Measurements from ENCODE around the gene L1CAM.

L1CAM gene

DNA sequence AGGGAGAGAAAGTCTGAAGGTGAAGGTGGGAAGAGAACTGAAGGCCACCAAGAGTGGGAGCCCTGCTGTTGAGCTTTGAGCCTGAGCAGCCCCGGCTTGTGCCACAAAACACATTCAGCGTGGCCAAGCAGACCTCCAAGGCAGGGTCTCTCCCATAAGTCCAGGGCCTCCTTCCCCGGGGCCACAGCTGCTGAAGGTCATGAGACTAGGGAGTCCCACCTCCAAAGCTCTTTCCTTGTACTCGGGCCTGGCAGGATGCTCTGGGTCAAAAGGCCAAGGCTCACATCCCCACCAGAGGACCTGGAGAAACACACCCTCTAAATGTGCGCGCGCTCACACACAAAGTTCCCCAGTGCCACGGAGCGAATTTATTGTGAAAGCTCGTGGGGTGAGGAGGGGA is 43.6 kb upstream of the L1CAM start:
- Histone ChIP-seq H3K27ac (ENCODE audit: extremely low read depth, low read depth, low read length) (peak overlapping the region; percentile 62; the same call in 1 of the 2 replicates), H3K9me3 (ENCODE audit: control insufficient read depth, insufficient read depth, low read depth, low read length) (no peaks in the 10 kb centered on the region), H3K4me3 (ENCODE audit: low read depth, low read length) (no peak overlapping the region), H3K36me3 (ENCODE audit: control insufficient read depth in 2 of 2, insufficient read depth in 1 of 2, low read length in 2 of 2) (peaks cover 23 to 48% of the 10 kb centered on the region in 2 experiments), H3K4me1 (ENCODE audit: control insufficient read depth, insufficient read depth, low read length) (peaks cover 15% of the 10 kb centered on the region)
- no peak for TF ChIP-seq WT1 (tag by site-specific recombination; IDR thresholded peaks at IDR 0.05)
- no peak for TF ChIP-seq MZF1 (tag by site-specific recombination; IDR thresholded peaks at IDR 0.05; ENCODE audit: borderline replicate concordance)
- TF ChIP-seq GLI2 (tag by site-specific recombination; IDR thresholded peaks at IDR 0.05; ENCODE audit: borderline replicate concordance, low read depth), result no peak
- no peak for TF ChIP-seq ZNF37A (tag by site-specific recombination; IDR thresholded peaks at IDR 0.05)
- no peak for TF ChIP-seq ZNF571 (tag by site-specific recombination; IDR thresholded peaks at IDR 0.05)
- no peak for TF ChIP-seq HOXC10 (CRISPR knock-in tag; IDR thresholded peaks at IDR 0.05)
- no peak for TF ChIP-seq TSHZ1 (tag by site-specific recombination; IDR thresholded peaks at IDR 0.05; ENCODE audit: borderline replicate concordance)
- TF ChIP-seq, protein P1, sequence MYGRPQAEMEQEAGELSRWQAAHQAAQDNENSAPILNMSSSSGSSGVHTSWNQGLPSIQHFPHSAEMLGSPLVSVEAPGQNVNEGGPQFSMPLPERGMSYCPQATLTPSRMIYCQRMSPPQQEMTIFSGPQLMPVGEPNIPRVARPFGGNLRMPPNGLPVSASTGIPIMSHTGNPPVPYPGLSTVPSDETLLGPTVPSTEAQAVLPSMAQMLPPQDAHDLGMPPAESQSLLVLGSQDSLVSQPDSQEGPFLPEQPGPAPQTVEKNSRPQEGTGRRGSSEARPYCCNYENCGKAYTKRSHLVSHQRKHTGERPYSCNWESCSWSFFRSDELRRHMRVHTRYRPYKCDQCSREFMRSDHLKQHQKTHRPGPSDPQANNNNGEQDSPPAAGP (tag by site-specific recombination; IDR thresholded peaks at IDR 0.05), result no peak
- TF ChIP-seq ZNF776 (tag by site-specific recombination; IDR thresholded peaks at IDR 0.05; ENCODE audit: borderline replicate concordance), result no peak
- no peak for TF ChIP-seq ZNF621 (tag by site-specific recombination; IDR thresholded peaks at IDR 0.05)
- ChIA-PET POLR2A (interaction anchor here (0.5 to 4.2 kb wide), 5 partner anchors 18 to 146 kb away, joined by 3 to 67 read pairs (median 5); partner anchors contain the start of genes HCFC1 and TMEM187), CTCF (interaction anchor here (0.7 to 14.7 kb wide), 3 partner anchors 9 to 201 kb away, joined by 3 to 267 read pairs (median 3); partner anchors contain the start of gene RENBP)

GRCh38 chrX:153928846-153929245 is 42.9 kb upstream of the L1CAM start:
- CTCF ChIA-PET, result interaction anchor here (0.6 to 14.7 kb wide), 5 partner anchors 11 to 219 kb away, joined by 3 to 267 read pairs (median 4); partner anchors contain the start of gene RENBP
- H3K36me3 ChIP-seq (ENCODE audit: control insufficient read depth in 2 of 2, insufficient read depth in 1 of 2, low read length in 2 of 2), result peaks cover 23 to 47% of the 10 kb centered on the region in 2 experiments
- TF ChIP-seq ZNF776 (tag by site-specific recombination; IDR thresholded peaks at IDR 0.05; ENCODE audit: borderline replicate concordance) (no peak), ZFHX2 (tag by site-specific recombination; conservative IDR thresholded peaks at IDR 0.05) (0 out of 2 replicates have a peak, but pooled peaks have one; percentile 30), KLF1 (tag by site-specific recombination; IDR thresholded peaks at IDR 0.05) (peak; percentile 56), KLF7 (tag by site-specific recombination; IDR thresholded peaks at IDR 0.05; ENCODE audit: borderline replicate concordance) (no peak), GLIS2 (tag by site-specific recombination; IDR thresholded peaks at IDR 0.05) (no peak; the same call in 1 of the 2 replicates), ZNF549 (tag by site-specific recombination; IDR thresholded peaks at IDR 0.05) (no peak), ZNF600 (tag by site-specific recombination; IDR thresholded peaks at IDR 0.05) (peak; percentile 4; the same call in 1 of the 2 replicates), ZNF324 (tag by site-specific recombination; IDR thresholded peaks at IDR 0.05) (no peak), ZNF341 (tag by site-specific recombination; IDR thresholded peaks at IDR 0.05; ENCODE audit: low read depth) (peak; percentile 43; the same call in 1 of the 2 replicates)
- TF ChIP-seq, protein P2, sequence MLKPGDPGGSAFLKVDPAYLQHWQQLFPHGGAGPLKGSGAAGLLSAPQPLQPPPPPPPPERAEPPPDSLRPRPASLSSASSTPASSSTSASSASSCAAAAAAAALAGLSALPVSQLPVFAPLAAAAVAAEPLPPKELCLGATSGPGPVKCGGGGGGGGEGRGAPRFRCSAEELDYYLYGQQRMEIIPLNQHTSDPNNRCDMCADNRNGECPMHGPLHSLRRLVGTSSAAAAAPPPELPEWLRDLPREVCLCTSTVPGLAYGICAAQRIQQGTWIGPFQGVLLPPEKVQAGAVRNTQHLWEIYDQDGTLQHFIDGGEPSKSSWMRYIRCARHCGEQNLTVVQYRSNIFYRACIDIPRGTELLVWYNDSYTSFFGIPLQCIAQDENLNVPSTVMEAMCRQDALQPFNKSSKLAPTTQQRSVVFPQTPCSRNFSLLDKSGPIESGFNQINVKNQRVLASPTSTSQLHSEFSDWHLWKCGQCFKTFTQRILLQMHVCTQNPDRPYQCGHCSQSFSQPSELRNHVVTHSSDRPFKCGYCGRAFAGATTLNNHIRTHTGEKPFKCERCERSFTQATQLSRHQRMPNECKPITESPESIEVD (tag by site-specific recombination; IDR thresholded peaks at IDR 0.05), result no peak

More at GRCh38 chrX:153928846-153929245, 42.9 kb upstream of the L1CAM start:
- POLR2A ChIA-PET, result interaction anchor here (0.6 to 4.2 kb wide), 31 partner anchors 8 to 241 kb away, joined by 3 to 67 read pairs (median 5); partner anchors contain the start of genes HCFC1, IDH3G, L1CAM and RENBP
- Histone ChIP-seq H3K4me1 (ENCODE audit: control insufficient read depth, insufficient read depth, low read length) (peaks cover 13% of the 10 kb centered on the region), H3K4me3 (ENCODE audit: low read depth, low read length) (no peak overlapping the region; the same call in 1 of the 2 replicates), H3K9me3 (ENCODE audit: control insufficient read depth, insufficient read depth, low read depth, low read length) (no peaks in the 10 kb centered on the region), H3K27ac (ENCODE audit: extremely low read depth, low read depth, low read length) (peak overlapping the region; percentile 62)

All from HEK293 (cell line).